Measurements from ENCODE around the gene NUP98.

DNA sequence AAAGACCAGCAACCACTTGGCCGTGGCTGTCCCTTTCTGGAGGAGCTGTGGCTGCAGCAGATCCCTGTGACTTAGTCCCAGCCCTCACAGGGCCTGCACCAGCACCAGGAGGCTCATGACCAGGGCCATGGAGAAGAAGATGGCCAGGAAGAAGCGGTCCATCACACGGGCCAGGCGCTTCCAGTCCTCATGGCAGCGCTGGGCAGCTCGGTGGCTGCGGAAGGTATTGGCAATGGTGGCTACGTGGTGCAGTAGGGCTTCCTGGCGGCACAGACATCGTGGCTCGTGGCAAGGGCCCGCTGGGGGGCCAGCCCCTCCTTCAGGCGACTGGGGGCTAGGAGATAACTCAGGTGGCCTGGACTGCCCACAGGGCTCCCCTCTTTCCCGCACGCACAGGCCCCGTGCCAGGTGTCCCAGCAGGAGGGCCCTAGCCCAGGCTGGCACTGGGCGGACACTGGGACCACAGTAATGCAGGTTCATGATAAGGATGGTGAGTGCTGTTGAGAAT is 131.3 kb downstream of the NUP98 start:
- TF ChIP-seq EP300 (IDR thresholded peaks at IDR 0.05; ENCODE audit: borderline replicate concordance in 1 of 2, control insufficient read depth in 1 of 2, low read depth in 2 of 2, low read length in 2 of 2): no peak
- no peak for TF ChIP-seq POLR2A (IDR thresholded peaks at IDR 0.05; ENCODE audit: low read depth, low read length)
- TF ChIP-seq ETV6 (conservative IDR thresholded peaks at IDR 0.05 in 1 of 2, IDR thresholded peaks at IDR 0.05 in 1 of 2; ENCODE audit: borderline replicate concordance in 1 of 2, low read depth in 1 of 2): no peak
- no peak for TF ChIP-seq LARP7 (IDR thresholded peaks at IDR 0.05)
- no peak for TF ChIP-seq ZSCAN29 (IDR thresholded peaks at IDR 0.05)
- TF ChIP-seq, protein P1, sequence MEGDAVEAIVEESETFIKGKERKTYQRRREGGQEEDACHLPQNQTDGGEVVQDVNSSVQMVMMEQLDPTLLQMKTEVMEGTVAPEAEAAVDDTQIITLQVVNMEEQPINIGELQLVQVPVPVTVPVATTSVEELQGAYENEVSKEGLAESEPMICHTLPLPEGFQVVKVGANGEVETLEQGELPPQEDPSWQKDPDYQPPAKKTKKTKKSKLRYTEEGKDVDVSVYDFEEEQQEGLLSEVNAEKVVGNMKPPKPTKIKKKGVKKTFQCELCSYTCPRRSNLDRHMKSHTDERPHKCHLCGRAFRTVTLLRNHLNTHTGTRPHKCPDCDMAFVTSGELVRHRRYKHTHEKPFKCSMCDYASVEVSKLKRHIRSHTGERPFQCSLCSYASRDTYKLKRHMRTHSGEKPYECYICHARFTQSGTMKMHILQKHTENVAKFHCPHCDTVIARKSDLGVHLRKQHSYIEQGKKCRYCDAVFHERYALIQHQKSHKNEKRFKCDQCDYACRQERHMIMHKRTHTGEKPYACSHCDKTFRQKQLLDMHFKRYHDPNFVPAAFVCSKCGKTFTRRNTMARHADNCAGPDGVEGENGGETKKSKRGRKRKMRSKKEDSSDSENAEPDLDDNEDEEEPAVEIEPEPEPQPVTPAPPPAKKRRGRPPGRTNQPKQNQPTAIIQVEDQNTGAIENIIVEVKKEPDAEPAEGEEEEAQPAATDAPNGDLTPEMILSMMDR (IDR thresholded peaks at IDR 0.05 in 2 of 3, conservative IDR thresholded peaks at IDR 0.05 in 1 of 3; ENCODE audit: control insufficient read depth in 2 of 3, extremely low read depth in 1 of 3, insufficient read depth in 1 of 3, low read depth in 3 of 3, low read length in 3 of 3): no peak
- TF ChIP-seq, protein P2, sequence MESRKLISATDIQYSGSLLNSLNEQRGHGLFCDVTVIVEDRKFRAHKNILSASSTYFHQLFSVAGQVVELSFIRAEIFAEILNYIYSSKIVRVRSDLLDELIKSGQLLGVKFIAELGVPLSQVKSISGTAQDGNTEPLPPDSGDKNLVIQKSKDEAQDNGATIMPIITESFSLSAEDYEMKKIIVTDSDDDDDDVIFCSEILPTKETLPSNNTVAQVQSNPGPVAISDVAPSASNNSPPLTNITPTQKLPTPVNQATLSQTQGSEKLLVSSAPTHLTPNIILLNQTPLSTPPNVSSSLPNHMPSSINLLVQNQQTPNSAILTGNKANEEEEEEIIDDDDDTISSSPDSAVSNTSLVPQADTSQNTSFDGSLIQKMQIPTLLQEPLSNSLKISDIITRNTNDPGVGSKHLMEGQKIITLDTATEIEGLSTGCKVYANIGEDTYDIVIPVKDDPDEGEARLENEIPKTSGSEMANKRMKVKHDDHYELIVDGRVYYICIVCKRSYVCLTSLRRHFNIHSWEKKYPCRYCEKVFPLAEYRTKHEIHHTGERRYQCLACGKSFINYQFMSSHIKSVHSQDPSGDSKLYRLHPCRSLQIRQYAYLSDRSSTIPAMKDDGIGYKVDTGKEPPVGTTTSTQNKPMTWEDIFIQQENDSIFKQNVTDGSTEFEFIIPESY (IDR thresholded peaks at IDR 0.05): no peak
- TF ChIP-seq NFIC (IDR thresholded peaks at IDR 0.05; ENCODE audit: low read depth, low read length): no peak
- no peak for TF ChIP-seq RCOR1 (conservative IDR thresholded peaks at IDR 0.05; ENCODE audit: low read depth, low read length)
- TF ChIP-seq EZH2 (IDR thresholded peaks at IDR 0.05; ENCODE audit: borderline replicate concordance, control insufficient read depth, low read depth, low read length): no peak
- no peak for TF ChIP-seq KDM1A (IDR thresholded peaks at IDR 0.05; ENCODE audit: borderline replicate concordance)

Data from GM12878 (cell line).